H9 (cell line): Measurements from ENCODE around the gene IFT57. TPM values are rescaled to one million over a fixed set of nuclear protein-coding genes. Genes with fewer than 3 reads are reported as not detected.

Source experiments
- DNase-seq: peaks from one replicate; pipeline ENCODE4 v3.0.0-alpha.2; 2017
- H2AFZ ChIP-seq: one replicate; pipeline ENCODE4 v1.6.1; 2013; ENCODE audit warnings: mild to moderate bottlenecking, low read length, control low read depth, moderate library complexity
- H2AK5ac ChIP-seq: 2 replicates; pipeline ENCODE4 v1.6.1; 2013; ENCODE audit warnings: low read length, control low read depth, mixed read lengths; ENCODE audit not compliant: insufficient read length
- H2BK120ac ChIP-seq: one replicate; pipeline ENCODE4 v1.6.1; 2013; ENCODE audit warnings: low read depth, mild to moderate bottlenecking, low read length, control low read depth, inconsistent platforms; ENCODE audit not compliant: poor library complexity, severe bottlenecking
- H2BK12ac ChIP-seq: 2 replicates; pipeline ENCODE4 v1.6.1; 2013; ENCODE audit warnings: low read length, control low read depth, mixed read lengths, low read depth; ENCODE audit not compliant: insufficient read length
- H2BK15ac ChIP-seq: 2 replicates; pipeline ENCODE4 v1.6.1; 2013; ENCODE audit warnings: low read depth, low read length, control low read depth
- H2BK20ac ChIP-seq: one replicate; pipeline ENCODE4 v1.6.1; 2013; ENCODE audit warnings: low read depth, mild to moderate bottlenecking, low read length, control low read depth, inconsistent platforms; ENCODE audit not compliant: poor library complexity, severe bottlenecking
- H2BK5ac ChIP-seq: 2 replicates; pipeline ENCODE4 v1.6.1; 2013; ENCODE audit warnings: low read length, control low read depth, mixed read lengths; ENCODE audit not compliant: insufficient read length
- H3K14ac ChIP-seq: 2 replicates; pipeline ENCODE4 v1.6.1; 2013; ENCODE audit warnings: low read length, control low read depth; ENCODE audit not compliant: insufficient read depth
- H3K18ac ChIP-seq: 2 replicates; pipeline ENCODE4 v1.6.1; 2013; ENCODE audit warnings: low read depth, mild to moderate bottlenecking, mixed read lengths, low read length, control low read depth; ENCODE audit not compliant: insufficient read length
- H3K23ac ChIP-seq: 2 replicates; pipeline ENCODE4 v1.6.1; 2013; ENCODE audit warnings: low read length, control low read depth, mixed read lengths, low read depth; ENCODE audit not compliant: insufficient read length
- H3K23me2 ChIP-seq: 2 replicates; pipeline ENCODE4 v1.6.1; 2013; ENCODE audit warnings: low read depth, mild to moderate bottlenecking, mixed read lengths, low read length, control low read depth; ENCODE audit not compliant: insufficient read length, poor library complexity, severe bottlenecking
- H3K27ac ChIP-seq: 2 replicates; pipeline ENCODE4 v1.5.1; 2013; ENCODE audit warnings: low read length, control low read depth, mixed read lengths, low read depth; ENCODE audit not compliant: insufficient read length
- H3K27me3 ChIP-seq: 2 replicates; pipeline ENCODE4 v1.6.1; 2013; ENCODE audit warnings: low read length, control low read depth, inconsistent platforms; ENCODE audit not compliant: insufficient read depth
- H3K4ac ChIP-seq: 2 replicates; pipeline ENCODE4 v1.6.1; 2013; ENCODE audit warnings: low read depth, mild to moderate bottlenecking, control low read depth, inconsistent platforms, low read length, moderate library complexity
- H3K4me1 ChIP-seq: 2 replicates; pipeline ENCODE4 v1.6.1; 2013; ENCODE audit warnings: low read length, control low read depth, inconsistent platforms; ENCODE audit not compliant: insufficient read depth
- H3K4me2 ChIP-seq: 2 replicates; pipeline ENCODE4 v1.6.1; 2013; ENCODE audit warnings: low read length, control low read depth, mixed read lengths; ENCODE audit not compliant: insufficient read length, insufficient read depth
- H3K56ac ChIP-seq: 2 replicates; pipeline ENCODE4 v1.6.1; 2013; ENCODE audit warnings: low read depth, mild to moderate bottlenecking, mixed read lengths, low read length, control low read depth; ENCODE audit not compliant: insufficient read length
- H3K79me1 ChIP-seq: 2 replicates; pipeline ENCODE4 v1.6.1; 2013; ENCODE audit warnings: low read depth, mild to moderate bottlenecking, moderate library complexity, low read length, control low read depth, inconsistent platforms; ENCODE audit not compliant: insufficient read depth, poor library complexity, severe bottlenecking
- H3K79me2 ChIP-seq: 2 replicates; pipeline ENCODE4 v1.6.1; 2013; ENCODE audit warnings: low read length, control low read depth, inconsistent platforms; ENCODE audit not compliant: insufficient read depth
- H3K9ac ChIP-seq: 2 replicates; pipeline ENCODE4 v1.6.1; 2013; ENCODE audit warnings: low read length, control low read depth, mixed read lengths; ENCODE audit not compliant: insufficient read length; ENCODE audit errors: extremely low read depth
- H3K9me3 ChIP-seq: one replicate; pipeline ENCODE4 v1.6.1; 2013; ENCODE audit warnings: low read depth, low read length, inconsistent platforms; ENCODE audit not compliant: control insufficient read depth
- H3T11ph ChIP-seq: one replicate; pipeline ENCODE4 v1.6.1; 2013; ENCODE audit warnings: mild to moderate bottlenecking, low read length, control low read depth, inconsistent platforms
- H4K20me1 ChIP-seq: one replicate; pipeline ENCODE4 v1.6.1; 2013; ENCODE audit not compliant: control insufficient read depth, insufficient read length, insufficient read depth
- H4K5ac ChIP-seq: 2 replicates; pipeline ENCODE4 v1.6.1; 2013; ENCODE audit warnings: low read depth, mild to moderate bottlenecking, mixed read lengths, low read length, control low read depth; ENCODE audit not compliant: insufficient read length
- H4K8ac ChIP-seq: replicated peaks from 2 replicates; pipeline ENCODE4 v1.6.1; 2013; ENCODE audit warnings: low read length, control low read depth, mixed read lengths, low read depth; ENCODE audit not compliant: insufficient read length
- H4K91ac ChIP-seq: 2 replicates; pipeline ENCODE4 v1.6.1; 2013; ENCODE audit warnings: low read depth, mild to moderate bottlenecking, moderate library complexity, mixed read lengths, low read length, control low read depth; ENCODE audit not compliant: insufficient read length
- H3K27ac Mint-ChIP-seq, 3 experiments: 2 replicates in 2 of 3; 3 replicates in 1 of 3; pipeline ENCODE4 v1.8.0; 2020 to 2021; ENCODE audit warnings: mixed read lengths in 3 of 3, mild to moderate bottlenecking in 1 of 3, moderate library complexity in 1 of 3
- H3K27me3 Mint-ChIP-seq: 2 replicates; pipeline ENCODE4 v1.8.0; 2021; ENCODE audit warnings: low read depth, mild to moderate bottlenecking, moderate library complexity, mixed read lengths
- H3K36me3 Mint-ChIP-seq, 3 experiments: 2 replicates in 2 of 3; 3 replicates in 1 of 3; pipeline ENCODE4 v1.8.0; 2020 to 2021; ENCODE audit warnings: low read depth in 3 of 3, mixed read lengths in 3 of 3; ENCODE audit not compliant: insufficient read depth in 1 of 3
- H3K4me1 Mint-ChIP-seq, 2 experiments: 2 replicates each; pipeline ENCODE4 v1.8.0; 2020; ENCODE audit warnings: mixed read lengths in 2 of 2
- H3K4me3 Mint-ChIP-seq, 2 experiments: 2 replicates in 1 of 2; 3 replicates in 1 of 2; pipeline ENCODE4 v1.8.0; 2020 to 2021; ENCODE audit warnings: mild to moderate bottlenecking in 2 of 2, mixed read lengths in 2 of 2, moderate library complexity in 1 of 2
- H3K9me3 Mint-ChIP-seq, 2 experiments: 2 replicates in 1 of 2; 3 replicates in 1 of 2; pipeline ENCODE4 v1.8.0; 2020; ENCODE audit warnings: mild to moderate bottlenecking in 2 of 2, mixed read lengths in 2 of 2, moderate library complexity in 1 of 2
- CTCF ChIP-seq: fragments of 200-600 bp; sonication (generic); conservative IDR thresholded peaks from 3 replicates; pipeline ENCODE4 v1.8.0; 2021; ENCODE audit warnings: antibody characterized with exemption, mild to moderate bottlenecking
- WGBS: extraction: QIAGEN DNeasy Blood & Tissue Kit; methylation state at CpG from one replicate; pipeline ENCODE4 v1.1.7; 2013; ENCODE audit warnings: missing lambda C conversion rate, low lambda C conversion rate, mixed read lengths; ENCODE audit not compliant: insufficient read length; ENCODE audit errors: extremely low coverage; 5-methylcytosine and 5-hydroxymethylcytosine counted together
- total RNA-seq: library from RNA; stranded (reverse); gene quantifications from 2 replicates; pipeline ENCODE4 v1.2.1, GENCODE V29; 2021

Gene IFT57
- total RNA-seq, 1 experiment from 2014 or later = 21.4 TPM

- no peak overlapping the region for H2BK12ac ChIP-seq
- no peak overlapping the region for H3K4me3 Mint-ChIP-seq
- H3K23ac ChIP-seq = no peak overlapping the region
- no peaks in the 10 kb centered on the region for H3K27me3 ChIP-seq
- no peak overlapping the region for H4K91ac ChIP-seq
- H3K9me3 ChIP-seq = no peaks in the 10 kb centered on the region
- H3K79me1 ChIP-seq = no peaks in the 10 kb centered on the region
- H3K18ac ChIP-seq = no peak overlapping the region
- no peak for TF ChIP-seq CTCF
- no peak overlapping the region for H2BK20ac ChIP-seq
- DNase-seq = no peak
- no peak overlapping the region for H3K27ac Mint-ChIP-seq
- H3K4me1 ChIP-seq = no peaks in the 10 kb centered on the region
- H4K20me1 ChIP-seq = no peaks in the 10 kb centered on the region
- no peak overlapping the region for H4K8ac ChIP-seq
- H2BK5ac ChIP-seq = no peak overlapping the region
- no peak overlapping the region for H3K4ac ChIP-seq
- H2BK15ac ChIP-seq = no peak overlapping the region
- H3K27me3 Mint-ChIP-seq = no peaks in the 10 kb centered on the region; the same call in 1 of the 2 replicates
- H3K36me3 Mint-ChIP-seq = no peaks in the 10 kb centered on the region
- no peaks in the 10 kb centered on the region for H3K23me2 ChIP-seq
- no peak overlapping the region for H2AFZ ChIP-seq
- no peak overlapping the region for H3K56ac ChIP-seq
- H3K4me1 Mint-ChIP-seq = no peaks in the 10 kb centered on the region
- H3K27ac ChIP-seq = no peak overlapping the region
- whole genome bisulfite sequencing = no CpG with 5 or more reads among the region's 16 CpGs
- no peak overlapping the region for H3K4me2 ChIP-seq
- no peak overlapping the region for H2AK5ac ChIP-seq
- H3K9ac ChIP-seq = no peak overlapping the region
- H3K79me2 ChIP-seq = no peaks in the 10 kb centered on the region
- no peaks in the 10 kb centered on the region for H3K9me3 Mint-ChIP-seq
- no peak overlapping the region for H3K14ac ChIP-seq
- H4K5ac ChIP-seq = no peak overlapping the region
- H3T11ph ChIP-seq = no peak overlapping the region
- no peak overlapping the region for H2BK120ac ChIP-seq
Measured at GRCh38 chr3:108114423-108115065, 107.7 kb downstream of the IFT57 start.
